BLaER1 treated with 17β-estradiol and CSF1 and Interleukin-3, amounts not matched to agents 10 nM and 100 nM (cell line): Measurements from ENCODE around the gene NDRG2.

Experiments used
- H3K27ac ChIP-seq, 11 experiments: shearing (Covaris generic); formaldehyde crosslinking; 2 replicates each; pipeline ENCODE4 v1.8.1; 2022
- H3K27me3 ChIP-seq, 11 experiments: shearing (Covaris generic); formaldehyde crosslinking; 2 replicates each; pipeline ENCODE4 v1.8.1; 2022
- H3K36me3 ChIP-seq, 11 experiments: shearing (Covaris generic); formaldehyde crosslinking; 2 replicates each; pipeline ENCODE4 v1.8.1; 2022
- H3K4me1 ChIP-seq, 10 experiments: shearing (Covaris generic); formaldehyde crosslinking; 2 replicates each; pipeline ENCODE4 v1.8.1; 2022
- H3K4me2 ChIP-seq, 11 experiments: shearing (Covaris generic); formaldehyde crosslinking; 2 replicates each; pipeline ENCODE4 v1.8.1; 2022
- H3K4me3 ChIP-seq, 10 experiments: shearing (Covaris generic); formaldehyde crosslinking; 2 replicates each; pipeline ENCODE4 v1.8.1; 2022
- H3K9ac ChIP-seq, 11 experiments: shearing (Covaris generic); formaldehyde crosslinking; 2 replicates each; pipeline ENCODE4 v1.8.1; 2022
- H3K9me3 ChIP-seq, 11 experiments: shearing (Covaris generic); formaldehyde crosslinking; replicated peaks in 1 of 11; 2 replicates each; pipeline ENCODE4 v1.8.1; 2022
- H4K20me1 ChIP-seq, 11 experiments: shearing (Covaris generic); formaldehyde crosslinking; 2 replicates each; pipeline ENCODE4 v1.8.1; 2022
- Cebpa-rat ChIP-seq, 11 experiments: shearing (Covaris generic); IDR thresholded peaks; 2 replicates each; pipeline ENCODE4 v1.8.1; 2022

The NDRG2 gene

GRCh38 chr14:21058903-21059302, 34.0 kb upstream of the NDRG2 start:
- H3K27ac ChIP-seq, result no peak overlapping the region
- no peaks in the 10 kb centered on the region for H3K9me3 ChIP-seq
- H4K20me1 ChIP-seq, result no peaks in the 10 kb centered on the region; a peak in 1 of 22 replicates
- no peaks in the 10 kb centered on the region for H3K27me3 ChIP-seq
- H3K4me1 ChIP-seq, result peaks cover 0 to 21% (median 17%) of the 10 kb centered on the region in 10 experiments; a peak in 17 of 20 replicates
- H3K36me3 ChIP-seq, result no peaks in the 10 kb centered on the region
- no peak for TF ChIP-seq Cebpa-rat (IDR thresholded peaks at IDR 0.05)
- H3K9ac ChIP-seq, result no peak overlapping the region
- H3K4me2 ChIP-seq, result no peak overlapping the region
- no peak overlapping the region for H3K4me3 ChIP-seq

- Histone ChIP-seq H3K4me3 (no peak within 1 kb of the TSS), H3K4me2 (peak within 1 kb of the TSS in 1 of 11 experiments; percentile 10; a peak in 1 of 22 replicates)
Measured at GRCh38 chr14:21057803-21058675, 33.2 kb upstream of the NDRG2 start, which contains the start of gene RNASE8. Gene RNASE8 (plus strand): TSS chr14:21057822. CDS start chr14:21057893, 71 bp downstream.

GRCh38 chr14:21056520-21057163, 31.8 kb upstream of the NDRG2 start:
- no peaks in the 10 kb centered on the region; a peak in 1 of 22 replicates for H4K20me1 ChIP-seq
- no peak overlapping the region for H3K4me3 ChIP-seq
- H3K36me3 ChIP-seq, result no peaks in the 10 kb centered on the region
- H3K9me3 ChIP-seq, result no peaks in the 10 kb centered on the region
- H3K27ac ChIP-seq, result no peak overlapping the region
- peak overlapping the region in 1 of 11 experiments; percentile 10; a peak in 1 of 22 replicates for H3K4me2 ChIP-seq
- H3K9ac ChIP-seq, result no peak overlapping the region
- H3K4me1 ChIP-seq, result peaks cover 0 to 10% (median 0%) of the 10 kb centered on the region in 10 experiments; a peak in 1 of 20 replicates
- H3K27me3 ChIP-seq, result no peaks in the 10 kb centered on the region
- no peak for TF ChIP-seq Cebpa-rat (IDR thresholded peaks at IDR 0.05)

More at GRCh38 chr14:21057803-21058675, 33.2 kb upstream of the NDRG2 start, which contains the start of gene RNASE8:
- Histone ChIP-seq H3K4me1 (peaks cover 0 to 14% (median 9%) of the 10 kb centered on the region in 10 experiments; a peak in 17 of 20 replicates), H3K36me3 (no peaks in the 10 kb centered on the region), H3K9ac (no peak within 1 kb of the TSS), H3K27ac (no peak within 1 kb of the TSS), H3K9me3 (no peaks in the 10 kb centered on the region), H4K20me1 (no peaks in the 10 kb centered on the region; a peak in 1 of 22 replicates), H3K27me3 (no peaks in the 10 kb centered on the region)
- TF ChIP-seq Cebpa-rat (IDR thresholded peaks at IDR 0.05), result no peak

GRCh38 chr14:21055432-21056117, 30.7 kb upstream of the NDRG2 start:
- Histone ChIP-seq H4K20me1 (no peaks in the 10 kb centered on the region; a peak in 1 of 22 replicates), H3K36me3 (no peaks in the 10 kb centered on the region), H3K9ac (no peak overlapping the region), H3K4me3 (no peak overlapping the region), H3K27me3 (no peaks in the 10 kb centered on the region), H3K4me1 (peaks cover 0 to 10% (median 0%) of the 10 kb centered on the region in 10 experiments; a peak in 1 of 20 replicates), H3K27ac (no peak overlapping the region), H3K4me2 (no peak overlapping the region), H3K9me3 (no peaks in the 10 kb centered on the region)
- no peak for TF ChIP-seq Cebpa-rat (IDR thresholded peaks at IDR 0.05)

GRCh38 chr14:21054768-21055145, 29.9 kb upstream of the NDRG2 start:
- Histone ChIP-seq H3K4me2 (no peak overlapping the region), H3K27ac (no peak overlapping the region), H3K27me3 (no peaks in the 10 kb centered on the region), H3K4me1 (0 out of 20 replicates have a peak, but pooled peaks cover 0 to 4% (median 0%) of the 10 kb centered on the region in 10 experiments), H3K4me3 (no peak overlapping the region), H3K36me3 (no peaks in the 10 kb centered on the region), H3K9me3 (no peaks in the 10 kb centered on the region), H4K20me1 (no peaks in the 10 kb centered on the region; a peak in 1 of 22 replicates), H3K9ac (no peak overlapping the region)
- no peak for TF ChIP-seq Cebpa-rat (IDR thresholded peaks at IDR 0.05)

GRCh38 chr14:21054123-21054767, 29.4 kb upstream of the NDRG2 start:
- Histone ChIP-seq H3K27ac (no peak overlapping the region), H3K9ac (no peak overlapping the region), H3K27me3 (no peaks in the 10 kb centered on the region), H3K4me3 (no peak overlapping the region), H4K20me1 (no peaks in the 10 kb centered on the region; a peak in 1 of 22 replicates), H3K36me3 (no peaks in the 10 kb centered on the region), H3K4me1 (0 out of 20 replicates have a peak, but pooled peaks cover 0 to 4% (median 0%) of the 10 kb centered on the region in 10 experiments), H3K9me3 (no peaks in the 10 kb centered on the region), H3K4me2 (no peak overlapping the region)
- no peak for TF ChIP-seq Cebpa-rat (IDR thresholded peaks at IDR 0.05)

GRCh38 chr14:21053184-21054122, 28.6 kb upstream of the NDRG2 start:
- TF ChIP-seq Cebpa-rat (IDR thresholded peaks at IDR 0.05), result no peak
- Histone ChIP-seq H4K20me1 (no peaks in the 10 kb centered on the region; a peak in 1 of 22 replicates), H3K9me3 (no peaks in the 10 kb centered on the region), H3K4me3 (no peak overlapping the region), H3K4me2 (no peak overlapping the region), H3K27ac (no peak overlapping the region), H3K9ac (no peak overlapping the region), H3K4me1 (0 out of 20 replicates have a peak, but pooled peaks cover 0 to 4% (median 0%) of the 10 kb centered on the region in 10 experiments), H3K36me3 (no peaks in the 10 kb centered on the region), H3K27me3 (no peaks in the 10 kb centered on the region)

GRCh38 chr14:21050597-21050996, 25.7 kb upstream of the NDRG2 start:
- H3K9me3 ChIP-seq, result no peaks in the 10 kb centered on the region
- no peaks in the 10 kb centered on the region for H3K4me1 ChIP-seq
- no peak overlapping the region for H3K27ac ChIP-seq
- no peaks in the 10 kb centered on the region; a peak in 1 of 22 replicates for H4K20me1 ChIP-seq
- H3K9ac ChIP-seq, result no peak overlapping the region
- H3K4me2 ChIP-seq, result no peak overlapping the region
- no peaks in the 10 kb centered on the region for H3K27me3 ChIP-seq
- no peak overlapping the region for H3K4me3 ChIP-seq
- H3K36me3 ChIP-seq, result no peaks in the 10 kb centered on the region
- TF ChIP-seq Cebpa-rat (IDR thresholded peaks at IDR 0.05), result no peak
